Amygdala (tissue), 56 donors: Measurements from ENCODE around the gene EHD3.
"Not testable (repeated sequence)": the region's sequence is repeated elsewhere in the genome, so short reads cannot be mapped to it uniquely, and the experiment has no call there.

Source experiments
- DNase-seq, 56 donors: peaks; one replicate each; lab custom pipeline; 2025; lab: John Stamatoyannopoulos, UW

EHD3 gene

DNA sequence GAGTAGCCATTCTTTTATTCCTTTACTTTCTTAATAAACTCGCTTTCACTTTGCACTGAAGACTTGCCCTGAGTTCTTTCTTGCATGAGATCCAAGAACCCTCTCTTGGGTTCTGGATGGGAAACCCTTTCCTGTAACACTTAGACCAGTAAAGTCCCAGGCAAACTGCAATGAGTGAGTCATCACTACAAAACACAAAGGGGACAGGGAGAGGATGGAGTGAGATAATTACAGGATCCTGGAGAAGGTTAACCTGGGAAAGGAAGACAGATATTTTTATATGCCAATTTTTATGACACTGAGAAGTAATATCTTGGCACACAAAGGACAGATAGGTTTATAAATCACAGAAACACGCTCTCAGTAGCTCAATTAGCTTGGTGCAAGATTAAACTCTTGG lies 48.7 kb downstream of the EHD3 start:
- no peak for DNase-seq

DNA sequence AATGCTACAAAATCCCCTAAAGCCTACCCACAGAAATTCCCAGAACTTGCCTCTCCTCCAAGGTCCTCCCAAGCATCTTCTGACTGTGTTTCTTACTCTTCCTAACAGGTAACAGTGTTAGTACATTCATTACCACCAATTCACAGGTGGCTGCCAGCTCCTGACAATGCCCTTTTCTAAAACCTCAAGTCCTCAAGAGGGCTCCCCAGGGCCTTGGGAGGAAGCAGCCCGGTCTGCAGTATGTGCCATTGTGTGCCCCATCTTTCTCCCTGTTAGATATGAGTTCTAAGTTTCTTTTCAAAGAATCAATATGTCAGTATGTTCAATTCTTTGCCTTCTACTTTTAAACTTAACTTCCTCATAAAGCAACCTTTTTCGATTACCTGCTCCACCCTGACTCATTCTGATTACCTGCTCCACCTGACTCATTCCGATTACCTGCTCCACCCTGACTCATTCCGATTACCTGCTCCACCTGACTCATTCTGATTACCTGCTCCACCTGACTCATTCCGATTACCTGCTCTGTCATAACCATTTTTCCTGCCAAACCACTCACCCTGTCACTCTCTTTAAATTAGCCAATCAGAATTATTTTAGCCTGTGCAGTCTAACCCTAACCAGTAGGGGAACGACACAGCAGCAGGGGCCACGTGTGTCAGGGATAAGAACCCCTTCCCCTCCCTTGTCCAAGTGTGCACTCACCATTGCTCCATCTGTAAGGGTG lies 49.4 kb downstream of the EHD3 start:
- not testable (repeated sequence) for DNase-seq

DNA sequence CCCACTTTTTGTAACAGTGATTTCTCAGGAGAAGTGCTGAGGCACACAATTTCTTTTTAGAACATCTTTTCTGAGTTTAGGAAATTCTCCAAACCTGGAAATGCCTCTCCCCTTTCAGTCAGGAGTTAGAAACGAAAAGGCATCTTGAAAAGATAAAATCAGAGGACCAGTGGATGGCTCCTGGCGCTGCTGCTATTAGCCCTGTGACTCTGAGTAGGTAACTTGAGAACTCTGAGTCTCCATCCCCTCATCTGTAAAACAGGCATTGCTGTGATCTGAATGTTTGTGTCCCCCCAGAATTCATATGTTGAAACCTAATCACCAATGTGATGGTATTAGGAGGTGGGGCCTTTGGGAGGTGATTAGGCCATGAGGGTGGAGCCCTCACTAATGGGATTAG lies 50.2 kb downstream of the EHD3 start:
- no peak for DNase-seq

DNA sequence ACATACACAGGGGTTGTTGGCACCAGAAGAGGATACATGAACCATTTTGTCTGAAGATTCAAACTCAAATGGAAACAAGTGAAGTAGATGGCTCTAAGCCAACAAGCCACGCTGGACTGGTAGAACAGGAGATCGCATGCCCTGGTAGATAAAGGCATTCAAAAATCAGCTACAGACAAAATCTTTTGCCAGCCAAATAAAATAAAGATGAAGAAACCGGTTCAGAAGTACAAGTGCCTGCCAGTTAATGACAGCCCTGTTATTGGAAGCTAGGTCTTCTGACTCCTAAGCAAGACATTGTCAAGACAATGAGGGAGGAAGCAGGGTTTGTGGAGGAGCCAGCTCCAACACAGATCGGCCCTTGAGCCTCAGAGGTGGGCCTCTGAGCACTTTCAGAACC lies 52.3 kb downstream of the EHD3 start:
- no peak for DNase-seq

DNA sequence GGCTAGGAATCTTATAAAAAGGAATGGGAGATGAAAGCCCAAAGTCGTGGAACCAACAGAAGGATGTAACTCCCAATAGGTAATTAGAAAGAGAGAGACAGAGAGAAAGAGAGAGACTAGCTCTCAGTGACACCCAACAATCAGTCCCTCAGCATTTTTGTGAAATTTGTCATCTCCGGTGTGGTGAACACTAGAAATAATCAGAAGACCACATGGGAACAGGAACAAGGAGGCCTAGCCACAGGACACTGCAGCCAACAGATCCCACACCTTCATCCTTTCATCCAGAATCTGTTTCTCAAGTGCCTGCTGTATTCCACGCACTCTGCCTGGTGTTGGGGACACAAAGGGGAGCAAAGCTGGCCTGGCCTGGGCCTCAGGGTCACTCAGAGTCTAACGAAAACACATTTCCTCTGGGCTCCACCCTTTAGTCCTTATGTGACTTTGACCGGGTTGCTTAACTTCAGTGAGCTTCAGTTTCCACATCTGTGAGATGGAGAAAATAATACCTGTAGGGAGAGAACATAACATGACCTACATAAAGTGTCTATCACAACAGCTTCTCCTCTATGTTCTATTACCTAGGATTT lies 53.1 kb downstream of the EHD3 start:
- no peak for DNase-seq

DNA sequence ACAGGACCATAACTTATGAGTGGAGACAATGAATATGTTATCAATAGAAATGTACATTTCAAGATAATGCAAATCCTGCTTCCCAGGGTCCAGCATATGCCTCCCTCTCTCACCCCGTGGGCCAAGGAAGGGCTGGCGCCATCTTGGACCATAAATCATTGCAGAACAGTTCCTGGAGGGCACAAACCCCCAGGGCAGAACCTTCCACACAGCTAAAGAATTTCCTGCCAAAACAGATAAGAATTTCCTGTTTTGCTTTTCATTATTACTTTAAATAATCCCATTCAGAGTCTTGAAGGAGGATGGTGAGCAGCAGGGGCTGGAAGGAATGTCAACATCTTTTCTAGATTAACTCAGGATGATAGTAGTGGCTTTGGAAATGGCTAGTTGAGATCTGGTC lies 53.7 kb downstream of the EHD3 start:
- DNase-seq, result no peak

DNA sequence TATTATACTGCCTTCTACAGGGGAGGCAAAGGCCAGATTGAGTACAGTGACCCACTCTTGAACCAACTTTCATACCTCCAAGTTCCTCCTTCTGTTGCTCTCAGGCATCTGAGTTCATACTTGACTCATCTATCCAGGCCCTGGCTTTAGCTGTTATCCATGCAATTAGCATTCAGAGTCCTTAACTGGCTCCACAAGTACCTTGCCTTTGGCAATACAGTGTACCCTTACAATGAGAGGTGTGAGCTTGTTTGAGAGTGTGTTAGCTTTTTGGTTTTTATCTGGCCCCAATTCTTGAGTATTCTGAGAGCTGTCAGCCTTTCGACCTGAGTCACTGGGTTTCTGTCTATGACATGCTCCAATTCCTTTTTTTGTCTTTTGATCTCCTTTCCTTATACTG lies 60.2 kb downstream of the EHD3 start:
- no peak for DNase-seq

DNA sequence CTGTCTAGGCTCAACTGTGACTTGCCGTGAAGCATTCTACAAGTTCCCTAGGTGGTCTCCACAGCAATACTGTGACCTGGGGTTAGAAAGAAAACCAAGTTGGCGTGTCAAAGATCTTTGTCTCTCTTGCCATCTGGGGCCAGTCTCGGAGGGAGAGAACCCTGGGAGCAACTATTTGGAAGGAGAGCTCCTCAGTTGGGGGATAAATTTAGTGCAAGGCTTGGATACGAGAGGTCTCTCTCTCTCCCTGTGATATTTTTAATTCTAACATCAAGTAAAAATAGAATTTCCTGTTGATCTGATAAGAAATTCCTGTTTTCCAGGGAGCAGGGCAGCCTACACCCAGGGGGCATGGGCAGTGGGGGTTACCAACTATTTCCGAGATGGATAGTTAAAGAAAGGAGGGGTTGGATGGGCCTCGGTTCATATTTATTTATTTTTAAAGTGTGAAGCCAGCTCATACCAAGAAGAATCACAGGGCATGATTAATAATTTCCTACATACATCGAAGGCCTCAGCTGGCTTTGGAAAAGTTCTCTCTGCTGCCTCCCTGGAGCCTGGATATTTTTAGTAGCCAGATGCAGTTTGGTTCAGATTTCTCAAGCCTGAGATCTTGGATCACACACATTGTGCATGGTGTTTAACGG lies 62.8 kb downstream of the EHD3 start:
- peak in 1 of 56 donors; percentile 12 for DNase-seq

DNA sequence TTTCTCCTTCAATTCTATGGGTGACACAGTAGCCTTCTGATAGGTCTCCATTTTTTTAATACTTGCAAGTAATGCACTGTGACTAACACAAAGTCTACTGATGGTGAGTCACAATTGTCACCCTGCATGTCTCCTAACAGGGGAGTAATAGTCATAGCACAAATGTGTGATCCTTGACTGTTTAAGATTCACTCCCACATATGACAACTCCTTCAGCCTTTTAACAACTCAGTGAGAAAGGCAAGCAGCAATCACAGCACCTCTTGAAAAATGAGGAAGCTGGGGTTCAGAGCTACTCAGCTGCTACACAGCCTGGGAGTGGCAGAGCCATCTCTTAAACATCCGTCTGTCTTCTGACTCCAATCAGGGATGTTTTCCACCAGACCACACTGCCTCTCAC lies 63.8 kb downstream of the EHD3 start:
- peak in 7 of 56 donors; percentile 3 to 64 (median 10) for DNase-seq

DNA sequence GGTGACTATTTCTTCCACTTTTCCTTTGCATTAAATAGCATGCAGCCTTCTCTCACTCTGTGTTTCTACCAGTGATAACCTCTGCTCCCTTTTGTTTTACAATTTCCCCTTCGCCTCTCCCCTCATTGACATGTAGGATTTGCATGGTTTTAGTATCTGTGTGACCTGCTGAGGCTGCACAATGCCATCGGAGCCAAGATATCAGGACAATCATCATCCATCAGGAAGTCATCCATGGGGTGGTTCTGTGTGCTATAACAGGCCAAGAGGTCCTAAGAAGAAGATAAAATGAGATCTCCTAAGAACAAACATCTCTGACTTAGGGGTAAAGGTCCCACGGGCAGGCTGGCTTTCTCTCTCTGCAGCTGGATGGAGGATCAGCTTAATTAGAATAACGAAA lies 65.6 kb downstream of the EHD3 start:
- DNase-seq, result no peak

DNA sequence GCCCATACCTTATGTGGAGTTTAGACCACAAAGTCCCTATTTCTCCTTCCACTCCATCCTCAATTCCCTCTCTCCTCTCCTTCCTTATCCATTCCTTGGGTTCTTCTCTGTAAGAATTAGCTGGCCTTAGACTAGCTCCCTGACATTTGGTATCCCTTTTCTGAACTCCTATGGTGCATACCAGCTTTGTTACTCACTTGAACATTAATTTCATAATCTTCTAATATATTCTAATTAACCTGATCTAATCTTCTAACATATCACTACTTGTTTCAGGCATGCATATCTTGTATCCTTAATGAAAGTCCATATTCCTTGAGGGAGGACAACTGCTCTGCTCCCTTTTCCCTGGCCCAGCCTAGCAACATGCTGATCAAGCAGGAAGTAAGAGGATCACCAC lies 66.4 kb downstream of the EHD3 start:
- no peak for DNase-seq

DNA sequence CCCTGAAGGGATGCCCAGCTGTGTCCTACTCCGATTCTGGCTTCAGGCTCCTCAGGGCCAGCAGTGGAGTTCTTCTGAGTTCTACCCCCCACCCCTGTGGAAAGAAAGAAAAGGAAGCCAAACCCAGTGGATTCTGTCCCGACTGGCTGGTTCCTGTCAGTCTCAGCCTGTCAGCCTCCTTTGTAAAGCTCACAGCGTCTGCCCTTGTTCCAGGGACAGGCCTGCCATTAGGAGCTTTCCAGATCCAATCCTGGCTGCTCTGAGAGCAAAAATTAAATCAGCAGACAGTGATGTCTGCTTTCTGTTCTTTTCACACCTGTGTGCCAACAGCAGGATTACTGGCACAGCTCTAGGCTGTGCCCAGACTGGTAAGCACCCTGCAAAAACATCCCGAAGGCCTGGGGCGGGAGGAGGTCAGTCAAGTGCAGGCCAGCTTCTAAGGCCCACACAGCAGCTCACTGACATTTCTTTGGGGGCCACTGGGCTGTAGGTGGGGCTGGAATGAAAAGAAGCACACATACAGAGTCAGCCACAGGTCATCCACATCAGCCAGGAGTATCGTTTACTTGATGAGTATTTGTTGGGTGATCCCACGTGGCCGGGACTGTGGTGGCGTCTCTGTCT lies 69.1 kb downstream of the EHD3 start:
- DNase-seq, result peak in 2 of 56 donors; percentile 10 to 36

DNA sequence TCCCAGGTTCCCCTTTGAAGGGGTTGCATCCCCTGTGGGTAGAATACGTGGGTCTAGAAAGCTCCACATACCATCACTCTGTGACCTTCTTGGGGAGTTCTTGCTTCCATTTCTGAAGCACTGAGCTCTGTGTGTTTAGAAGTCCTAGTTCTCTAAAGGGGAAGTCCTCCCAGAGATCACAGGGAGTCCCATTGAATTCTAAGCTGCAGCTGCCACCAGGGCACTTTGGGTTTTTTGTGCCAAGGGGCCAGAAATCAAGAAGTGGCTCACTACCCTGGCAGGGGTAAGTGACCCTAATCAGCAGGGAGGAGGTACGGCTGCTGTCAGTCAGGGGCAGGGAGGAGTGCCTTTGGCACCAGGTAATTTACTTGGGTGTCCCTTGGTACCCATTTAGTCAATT lies 70.9 kb downstream of the EHD3 start:
- no peak for DNase-seq

DNA sequence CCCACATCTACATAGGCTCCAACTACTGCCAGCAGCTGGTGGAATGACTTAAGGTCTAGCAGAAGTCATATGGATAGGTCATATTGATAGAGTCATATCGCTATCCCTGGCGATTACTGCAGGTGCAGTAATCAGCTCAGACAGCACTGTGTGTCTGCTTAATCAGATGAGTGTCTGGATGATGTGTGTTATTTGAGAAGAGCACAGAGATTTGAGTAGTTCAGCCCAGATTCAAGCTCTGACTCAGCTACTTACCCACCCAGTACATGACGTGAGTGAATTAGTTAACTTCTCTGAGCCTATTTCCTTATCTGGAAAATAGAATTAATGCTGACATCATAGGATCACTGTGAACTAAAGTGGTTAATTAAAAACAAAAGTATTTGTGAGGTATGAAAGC lies 78.9 kb downstream of the EHD3 start:
- no peak for DNase-seq

DNA sequence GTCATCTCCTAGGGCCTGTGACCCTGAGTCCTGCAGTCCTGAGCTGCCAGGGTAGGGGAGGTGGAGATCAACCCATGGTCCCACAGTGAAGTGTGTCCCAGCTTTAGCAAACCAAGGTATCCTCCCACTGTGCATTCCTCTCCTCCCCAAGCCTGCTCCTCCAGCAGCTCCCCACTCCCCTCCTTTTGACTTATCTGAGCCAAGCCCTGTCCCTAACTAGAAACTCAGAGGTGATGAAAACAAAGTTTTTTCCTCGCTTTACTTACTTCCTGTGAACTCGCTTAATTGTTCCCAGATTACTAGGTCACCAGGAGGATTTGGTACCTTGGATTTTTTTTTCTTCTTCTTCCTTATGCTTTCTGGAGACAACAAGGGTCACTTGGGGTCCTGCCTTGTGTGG lies 80.8 kb downstream of the EHD3 start:
- no peak for DNase-seq

DNA sequence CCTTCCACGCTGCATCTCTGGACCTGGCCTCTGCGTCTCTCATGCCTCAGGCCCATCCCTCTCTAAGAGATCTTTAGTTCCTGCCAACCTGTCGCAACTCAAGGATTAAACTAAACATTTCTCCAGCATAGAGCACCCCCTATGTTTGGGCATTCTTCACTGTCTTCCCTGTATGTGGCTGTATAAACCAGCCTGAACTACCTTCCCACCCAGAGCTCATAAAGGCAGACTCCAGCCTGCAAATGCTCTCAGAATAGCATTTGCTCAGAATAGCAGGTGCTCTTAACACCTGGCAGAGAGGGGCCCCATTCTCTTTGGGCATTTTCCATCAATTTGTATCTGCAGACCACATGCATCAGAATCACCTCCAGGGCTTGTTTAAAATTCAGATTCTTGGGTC lies 83.4 kb downstream of the EHD3 start:
- no peak for DNase-seq

DNA sequence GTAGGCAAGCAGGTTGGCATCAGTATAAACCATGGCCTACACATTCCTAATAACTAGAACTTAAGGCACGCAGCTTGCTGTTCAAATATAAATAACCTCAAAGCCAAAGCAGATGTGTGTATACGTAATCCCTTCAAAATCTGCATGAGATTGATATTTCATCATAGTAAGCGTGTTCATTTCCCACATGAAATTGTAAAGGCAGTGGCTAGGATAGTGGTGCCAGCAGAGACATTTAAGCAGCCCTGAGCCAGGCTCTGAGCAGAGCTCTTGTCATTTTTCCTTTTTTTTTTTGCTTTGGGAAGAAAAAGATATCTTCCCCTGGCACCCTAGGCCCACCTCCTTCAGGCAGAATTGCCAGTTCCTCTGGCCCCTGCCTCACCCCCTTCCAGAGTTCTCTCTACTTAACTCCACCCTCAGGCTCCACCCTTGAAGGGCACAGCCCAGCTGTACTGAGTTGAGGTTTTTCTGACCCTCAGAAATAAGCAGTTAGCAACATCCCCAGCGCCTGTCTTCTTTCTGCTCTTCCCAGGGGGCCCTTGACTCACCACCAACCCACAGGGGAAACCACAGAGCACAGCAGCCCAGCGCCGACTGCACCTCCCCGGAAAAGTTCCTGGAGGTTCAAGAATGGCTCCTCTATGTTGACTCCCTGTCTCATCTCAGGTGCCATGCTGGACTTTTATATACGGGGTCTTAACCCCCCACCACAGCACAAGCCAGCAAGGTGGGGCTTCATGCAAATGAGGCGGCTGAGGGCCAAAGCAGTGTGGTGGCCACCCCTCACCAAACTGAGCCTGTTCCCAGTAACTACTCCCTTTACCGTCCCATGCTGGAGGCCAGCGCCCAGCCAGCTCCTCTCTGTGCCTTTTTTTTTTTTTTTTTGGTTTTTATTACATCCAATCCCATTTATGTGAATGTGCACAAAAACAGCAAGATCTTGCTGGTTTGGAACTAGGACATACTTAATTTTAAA lies 84.7 kb downstream of the EHD3 start:
- DNase-seq, result no peak
